HG02938 (cell line): ENCODE measurements around the gene KLHL33.
"Not testable (repeated sequence)": the region's sequence is repeated elsewhere in the genome, so short reads cannot be mapped to it uniquely, and the experiment has no call there.

Source experiments
- ATAC-seq: cut with Tn5 transposase; IDR thresholded peaks from one replicate; pipeline ENCODE4 v1.9.1; 2021; ENCODE audit warnings: mild to moderate bottlenecking, moderate library complexity; ENCODE audit not compliant: unreplicated experiment

Gene KLHL33

DNA sequence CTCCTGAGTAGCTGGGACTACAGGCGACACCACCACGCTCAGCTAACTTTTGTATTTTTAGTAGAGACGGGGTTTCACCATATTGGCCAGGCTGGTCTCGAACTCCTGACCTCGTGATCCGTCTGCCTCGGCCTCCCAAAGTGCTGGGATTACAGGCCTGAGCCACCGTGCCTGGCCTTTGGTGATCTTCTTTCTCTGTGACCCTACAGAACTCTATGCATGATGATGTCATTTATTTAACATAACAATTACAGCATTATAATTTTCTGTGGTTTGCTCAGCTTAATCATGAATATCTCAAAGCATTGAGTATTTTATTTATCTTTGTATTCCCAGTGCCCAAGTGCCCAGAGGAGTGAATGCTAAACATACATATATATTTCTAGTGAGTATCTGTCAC is 16.9 kb upstream of the KLHL33 start:
- not testable (repeated sequence) for ATAC-seq

DNA sequence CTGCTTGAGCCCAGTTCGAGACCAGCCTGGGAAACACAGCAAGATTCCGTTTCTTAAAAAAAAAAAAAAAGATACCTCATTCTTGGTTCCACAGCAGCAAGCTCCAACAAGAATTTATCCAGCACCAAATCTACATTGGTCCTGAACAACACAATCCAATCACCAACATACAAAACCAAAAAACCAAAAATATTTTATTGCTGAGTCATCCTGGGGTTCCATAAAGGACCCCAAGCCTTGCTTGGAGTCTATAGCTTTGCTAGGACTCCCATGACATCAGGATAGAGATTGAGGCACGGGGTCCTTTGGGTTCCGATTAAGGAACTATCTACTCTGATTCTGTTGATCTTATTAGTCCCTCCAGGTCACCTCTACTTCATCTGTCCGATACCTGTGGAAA is 10.9 kb upstream of the KLHL33 start:
- no peak for ATAC-seq

DNA sequence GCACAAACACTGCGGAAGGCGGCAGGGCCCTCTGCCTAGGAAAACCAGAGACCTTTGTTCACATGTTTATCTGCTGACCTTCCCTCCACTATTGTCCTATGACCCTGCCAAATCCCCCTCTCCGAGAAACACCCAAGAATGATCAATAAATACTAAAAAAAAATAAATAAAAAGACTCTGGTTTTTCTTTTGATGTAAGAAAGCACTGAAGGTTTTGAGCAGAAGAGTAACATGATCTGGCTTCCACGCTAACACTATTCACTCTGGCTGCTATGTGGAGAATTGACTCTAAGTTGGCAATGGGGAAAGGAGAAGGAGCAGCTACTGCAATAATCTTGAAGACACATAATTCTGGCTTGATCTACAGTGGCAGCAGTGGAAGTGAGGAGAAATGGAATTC is 7.7 kb upstream of the KLHL33 start:
- not testable (repeated sequence) for ATAC-seq

DNA sequence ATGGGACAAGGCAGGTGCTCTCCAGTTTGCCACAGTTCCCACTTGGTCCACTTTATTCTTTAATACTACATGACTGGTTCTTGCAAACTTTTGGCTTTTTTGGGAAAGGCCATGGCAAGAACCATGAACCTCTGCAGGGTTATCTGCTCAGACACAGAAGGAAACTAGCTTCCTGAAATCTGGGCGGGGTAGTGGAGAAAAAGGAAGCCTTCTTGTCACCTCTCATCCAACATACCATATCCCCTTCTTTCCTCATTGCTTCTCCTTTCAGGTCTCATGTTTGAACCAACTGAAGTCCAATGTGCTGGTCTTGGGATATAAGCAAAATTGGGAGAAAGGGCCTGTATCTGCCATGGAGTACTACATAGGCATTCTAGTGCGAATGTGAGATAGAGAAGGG is 5.5 kb upstream of the KLHL33 start:
- ATAC-seq = no peak

DNA sequence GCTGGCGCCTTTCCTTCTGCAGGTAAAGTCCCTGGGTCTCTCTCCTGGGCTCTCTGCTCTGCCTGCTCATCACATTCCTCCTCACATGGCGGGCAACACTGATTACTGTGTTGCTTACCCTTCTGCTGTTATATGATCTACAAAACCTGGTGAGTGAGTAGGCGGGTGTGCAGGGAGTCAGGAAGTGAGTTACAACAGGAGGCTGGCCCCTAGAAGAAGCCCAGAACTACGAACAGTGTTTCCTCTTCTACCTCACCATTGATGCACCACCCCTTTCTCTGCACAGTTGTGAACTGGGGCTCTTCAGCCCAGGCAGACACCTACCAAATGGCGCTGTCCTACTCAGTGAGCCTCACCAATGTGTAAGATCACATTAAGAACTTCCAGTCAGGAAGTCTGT is 4.9 kb upstream of the KLHL33 start:
- no peak for ATAC-seq

DNA sequence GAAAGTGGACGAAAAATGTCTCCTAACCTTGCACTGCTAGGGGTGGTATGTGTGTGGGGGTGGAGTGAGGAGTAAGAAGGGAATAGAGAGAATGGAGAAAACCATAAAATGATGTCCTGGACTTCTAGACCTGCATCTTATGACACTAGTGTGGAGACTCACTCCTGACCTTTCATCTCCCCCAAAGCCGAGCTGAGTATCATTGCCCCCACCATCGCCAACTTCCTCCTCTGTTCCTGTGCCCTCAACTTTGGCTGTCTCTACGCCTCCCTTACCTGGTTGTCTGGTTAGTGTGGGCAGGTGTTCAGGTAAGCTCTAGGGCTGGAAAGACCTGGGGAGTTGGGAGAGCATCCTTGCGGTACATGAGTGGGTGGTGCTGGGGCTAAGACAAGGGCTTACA is 4.5 kb upstream of the KLHL33 start:
- no peak for ATAC-seq

DNA sequence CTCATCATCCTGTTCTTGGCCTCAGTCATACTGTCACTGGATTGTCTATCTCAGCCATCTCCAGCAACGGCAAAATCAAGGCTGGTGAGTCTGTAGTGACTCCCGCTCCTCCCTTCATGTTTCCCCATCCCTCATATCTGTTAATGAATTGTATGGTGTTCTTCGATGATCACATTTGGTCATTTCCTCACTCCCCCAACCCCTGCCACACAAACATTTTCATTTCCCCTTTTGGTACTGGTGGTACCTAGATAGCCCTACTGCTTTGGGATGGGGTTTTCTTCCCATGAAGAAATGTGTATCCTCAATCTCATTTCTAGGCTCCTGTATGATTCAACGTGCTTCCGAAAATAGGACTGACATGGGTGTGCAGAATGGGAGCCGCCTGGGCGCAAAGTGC is 2.7 kb upstream of the KLHL33 start:
- no peak for ATAC-seq

DNA sequence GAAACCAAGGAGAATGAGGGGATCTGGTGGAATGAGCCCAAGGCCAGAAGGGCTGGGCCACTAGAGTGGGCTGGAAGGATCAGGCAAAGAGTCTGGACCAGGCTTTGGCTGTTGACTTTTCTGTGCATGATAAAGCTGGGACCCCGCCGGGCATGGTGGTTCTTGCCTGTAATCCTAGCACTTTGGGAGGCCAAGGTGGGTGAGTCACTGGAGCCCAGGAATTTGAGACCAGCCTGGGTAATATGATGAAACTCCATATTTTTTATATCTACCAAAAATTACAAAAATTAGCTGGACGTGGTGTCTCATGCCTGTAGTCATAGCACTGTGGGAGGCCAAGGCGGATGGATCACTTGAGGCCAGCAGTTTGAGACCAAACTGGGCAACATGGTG is 393 bp upstream of the KLHL33 start:
- ATAC-seq = no peak

DNA sequence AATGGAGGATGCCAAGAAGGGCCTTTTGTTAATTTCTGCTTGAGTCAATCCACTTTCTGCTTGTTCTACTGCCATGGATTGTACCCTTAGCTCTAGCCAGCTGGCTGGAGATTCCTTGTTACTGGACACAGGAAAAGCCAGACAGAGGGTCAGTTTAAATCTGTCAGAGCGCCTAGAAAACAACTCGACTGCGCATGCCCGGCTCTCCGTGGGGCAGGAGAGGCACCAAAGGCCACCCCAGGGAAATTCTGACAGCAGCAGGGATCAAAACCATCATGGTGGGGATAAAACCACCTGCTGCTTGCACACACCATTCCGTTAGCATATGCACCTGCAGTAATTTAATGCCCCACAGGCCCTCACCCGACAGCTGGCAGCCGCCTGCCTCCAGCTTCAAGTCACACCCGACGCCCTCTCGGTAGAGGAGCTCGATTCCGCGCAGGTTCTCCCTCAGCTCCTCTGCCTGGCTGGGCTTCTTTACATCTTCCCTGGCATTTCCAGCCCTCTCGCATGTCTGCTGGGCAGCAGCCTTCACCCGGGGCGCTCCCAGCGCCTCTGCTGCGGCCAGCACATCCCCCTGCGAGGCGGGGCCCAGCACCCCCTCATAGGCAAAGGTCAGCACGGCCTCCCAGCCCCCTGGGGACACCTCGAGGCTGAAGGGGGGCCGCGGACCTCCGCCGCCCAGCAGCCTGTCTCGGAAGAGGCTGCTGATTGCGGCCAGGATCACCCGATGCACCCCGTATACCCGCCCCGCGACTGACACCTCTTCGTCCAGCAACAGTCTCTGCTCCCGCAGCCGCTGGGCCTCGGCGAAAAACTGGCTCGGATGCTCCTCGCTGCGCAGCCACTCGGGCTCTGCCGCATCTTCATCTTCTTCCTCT is 1.0 kb downstream of the KLHL33 start:
- ATAC-seq = no peak

DNA sequence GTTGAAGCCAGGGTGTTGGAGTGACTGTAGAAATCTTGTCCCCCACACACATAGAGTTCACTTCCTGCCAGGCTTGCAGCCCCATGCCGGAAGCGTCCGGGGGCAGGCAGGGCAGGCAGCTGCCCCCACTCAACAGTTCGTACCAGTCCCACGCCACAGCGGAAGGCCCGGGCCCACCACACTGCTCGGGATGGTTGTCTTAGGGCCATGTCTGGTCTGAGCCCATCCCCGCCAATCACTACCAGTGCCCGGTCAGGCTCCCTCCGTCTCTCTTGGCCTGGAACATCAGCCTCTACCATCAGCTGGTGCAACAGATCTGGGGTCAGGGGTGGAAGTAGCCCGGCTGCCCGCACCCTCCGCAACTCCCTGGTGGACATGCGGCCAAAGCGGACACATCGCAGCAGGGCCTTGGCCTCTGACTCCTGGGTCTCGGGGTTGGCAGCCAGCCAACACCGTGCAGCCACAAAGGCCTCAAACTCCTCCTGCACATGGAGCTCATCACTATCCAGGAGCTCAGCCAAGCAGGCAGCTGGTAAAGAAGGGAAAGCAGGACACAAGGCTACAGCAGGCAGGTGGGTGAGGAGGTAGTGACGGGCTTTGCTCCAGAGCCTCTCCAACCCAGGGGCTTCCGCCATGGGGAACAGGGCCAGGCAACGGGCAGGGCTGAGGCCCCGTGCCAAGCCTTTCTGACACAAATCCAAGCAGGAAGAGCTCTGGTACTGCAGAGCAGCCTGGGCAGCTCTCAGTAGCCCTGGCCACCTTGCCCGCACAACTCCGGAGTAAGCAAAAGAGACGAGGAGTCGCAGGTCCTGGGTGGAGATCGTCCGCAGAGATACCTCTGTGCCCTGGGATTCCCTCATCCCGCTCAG is 5.9 kb downstream of the KLHL33 start:
- no peak for ATAC-seq

DNA sequence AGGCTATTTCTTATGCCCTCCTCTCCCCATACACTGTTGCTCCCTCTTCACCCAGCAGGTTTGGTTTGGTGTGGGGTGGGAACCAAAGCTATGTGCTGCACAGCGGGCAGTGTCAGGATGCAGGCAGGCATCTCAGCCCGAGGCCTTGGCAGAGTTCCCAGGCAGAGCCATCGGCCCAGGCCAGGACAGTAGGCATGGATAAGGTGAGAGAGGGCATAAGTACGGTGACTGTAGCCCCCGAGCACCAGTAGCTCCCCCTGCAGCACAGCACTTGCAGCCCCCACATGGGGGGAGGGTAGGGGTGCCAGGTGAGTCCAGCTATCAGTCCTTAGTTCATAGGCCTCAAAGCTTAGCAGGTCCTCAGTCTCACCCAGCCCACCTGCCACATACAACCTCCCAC is 7.2 kb downstream of the KLHL33 start:
- no peak for ATAC-seq

DNA sequence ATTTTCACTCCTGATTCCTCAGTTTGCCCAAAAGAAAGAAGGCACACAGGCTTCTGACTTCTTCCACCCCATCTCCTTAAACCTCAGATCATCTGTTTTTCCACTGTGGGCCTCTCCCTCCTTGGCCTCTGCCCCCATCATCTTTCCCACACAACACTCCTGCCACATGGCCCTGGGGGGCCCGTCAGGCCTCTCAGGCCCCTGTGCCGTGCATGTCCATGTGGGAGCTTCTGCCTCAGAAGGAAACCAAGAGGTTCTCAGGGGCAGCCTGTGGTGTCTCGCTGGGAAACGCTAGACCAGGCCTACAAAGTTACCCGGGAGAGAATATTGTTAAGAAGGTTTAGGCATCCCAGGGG is 8.0 kb downstream of the KLHL33 start:
- peak; percentile 24 for ATAC-seq

DNA sequence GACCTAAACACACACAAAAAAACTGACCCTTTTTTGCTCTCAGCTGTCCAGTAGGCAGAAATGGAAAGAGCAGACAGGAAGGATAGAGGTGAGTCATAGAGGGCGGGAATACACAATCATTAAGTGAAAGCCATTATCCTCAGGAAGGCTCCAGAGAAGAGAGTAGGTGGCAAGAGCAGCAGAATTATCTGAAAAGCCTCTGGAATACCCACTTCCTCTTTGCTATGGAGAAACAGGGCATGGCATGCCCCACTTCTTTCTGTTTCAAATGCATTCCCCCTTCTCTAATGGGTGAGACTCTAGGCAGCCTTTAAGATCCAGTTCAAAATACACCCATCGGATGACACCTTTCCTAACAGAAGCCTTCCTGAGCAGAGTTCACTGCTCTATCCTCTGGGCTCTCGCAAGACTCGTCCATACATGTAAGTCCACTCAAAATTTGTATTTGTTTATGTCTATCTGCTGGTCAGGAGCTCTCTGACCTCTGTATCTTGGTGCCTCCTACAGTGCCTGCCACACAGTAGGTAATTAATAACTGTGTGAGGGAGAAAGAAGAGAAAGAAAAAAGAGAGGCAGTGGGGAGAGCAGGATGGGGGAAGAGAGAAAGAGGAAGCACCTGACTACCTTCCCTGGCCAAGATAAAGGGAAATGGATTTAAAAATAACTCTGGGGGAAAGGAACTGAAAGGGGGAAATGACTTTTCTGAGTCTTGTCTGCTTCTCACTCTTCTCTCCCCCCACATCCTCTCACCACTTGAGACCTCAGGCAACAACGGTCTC is 8.5 kb downstream of the KLHL33 start:
- ATAC-seq = peak; percentile 75

DNA sequence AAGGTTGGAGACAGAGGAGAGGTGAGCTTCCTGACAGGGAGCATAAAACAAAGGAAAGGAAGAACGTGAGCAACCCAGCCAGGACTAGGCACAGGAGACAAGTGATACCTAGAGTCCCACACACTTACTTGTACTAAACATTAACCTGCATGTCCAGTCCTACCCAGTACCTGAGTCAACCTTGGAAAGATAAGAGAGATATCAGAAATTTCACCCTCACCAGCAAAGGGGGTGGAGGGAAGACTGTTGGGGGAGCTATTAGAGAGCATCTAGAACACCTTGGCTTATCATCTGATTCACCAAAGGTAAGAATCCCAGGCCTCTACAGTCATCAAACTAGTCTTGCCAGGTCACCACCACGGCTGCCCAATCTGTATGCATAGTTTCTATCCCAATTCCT is 11.1 kb downstream of the KLHL33 start:
- no peak for ATAC-seq

DNA sequence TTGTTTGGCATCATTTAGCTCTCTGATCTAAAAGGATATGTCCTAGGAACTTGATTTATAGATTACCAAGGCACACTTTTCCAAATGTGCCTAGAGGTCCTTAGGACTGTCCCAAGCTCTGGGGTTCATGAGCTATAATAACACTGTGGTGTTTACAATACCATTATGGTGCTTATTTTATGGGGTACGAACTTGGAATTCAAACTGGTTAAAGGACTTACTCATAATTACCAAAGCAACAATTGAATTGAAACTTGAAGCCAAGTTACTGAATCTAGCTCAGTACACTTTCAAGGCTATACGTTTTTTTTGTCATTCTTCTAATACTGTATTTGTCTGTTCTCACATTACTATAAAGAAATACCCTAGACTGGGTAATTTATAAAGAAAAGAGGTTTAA is 13.1 kb downstream of the KLHL33 start:
- ATAC-seq = no peak

DNA sequence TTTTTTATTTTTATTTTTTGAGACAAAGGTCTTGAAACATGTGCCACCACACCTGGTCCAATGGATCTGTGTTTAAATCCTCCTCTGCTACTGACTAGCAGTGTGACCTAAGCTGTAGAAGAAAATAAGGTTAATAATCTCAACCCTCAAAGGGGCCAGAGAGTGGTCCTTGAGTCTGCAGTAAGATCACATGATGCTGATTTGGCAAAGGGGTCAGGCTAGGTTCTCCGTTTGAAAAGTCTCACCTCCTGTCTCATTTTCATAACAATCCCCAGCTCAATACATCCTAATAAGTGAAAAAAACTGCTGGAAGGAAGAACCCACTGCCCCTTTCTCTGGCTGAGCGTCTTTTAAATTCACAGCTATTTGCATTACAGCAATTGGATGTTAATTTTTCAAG is 14.7 kb downstream of the KLHL33 start:
- ATAC-seq = no peak

DNA sequence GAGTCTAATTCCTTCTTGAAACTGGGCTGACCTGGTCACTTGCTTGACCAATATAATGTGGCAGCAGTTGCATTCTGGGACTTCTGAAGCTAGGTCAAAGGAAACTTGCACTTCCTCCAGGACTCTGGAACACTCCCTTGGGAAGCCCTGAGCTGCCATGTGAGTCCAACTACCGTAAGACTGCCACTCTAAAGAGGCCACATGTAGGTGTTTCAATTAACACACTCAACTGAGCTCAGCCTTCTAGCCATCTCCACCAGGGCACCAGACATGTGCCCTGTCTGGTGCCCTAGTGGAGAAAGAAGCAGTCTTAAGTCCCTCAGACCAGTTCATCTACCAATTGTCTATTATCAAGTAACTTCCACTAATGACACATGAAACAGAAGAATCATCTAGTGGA is 16.5 kb downstream of the KLHL33 start:
- no peak for ATAC-seq

DNA sequence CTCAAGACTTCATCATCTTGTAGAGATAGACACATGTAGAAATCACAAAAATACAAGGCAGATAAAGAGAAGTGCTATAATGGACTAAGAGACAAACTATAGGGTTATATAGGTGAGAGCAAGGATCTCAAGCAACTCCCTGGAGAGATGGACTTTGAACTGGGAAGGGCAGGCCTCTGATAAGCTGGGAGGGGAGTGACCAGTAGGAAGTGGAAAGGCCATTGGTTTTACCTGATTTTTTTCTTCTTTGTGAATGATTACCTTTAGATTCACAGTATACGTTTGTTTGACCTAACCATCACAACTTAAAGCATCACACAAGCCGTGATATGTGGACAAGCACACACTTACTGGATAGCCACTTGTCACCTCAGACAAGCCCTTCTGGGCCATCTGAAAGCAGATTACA is 17.5 kb downstream of the KLHL33 start:
- no peak for ATAC-seq

DNA sequence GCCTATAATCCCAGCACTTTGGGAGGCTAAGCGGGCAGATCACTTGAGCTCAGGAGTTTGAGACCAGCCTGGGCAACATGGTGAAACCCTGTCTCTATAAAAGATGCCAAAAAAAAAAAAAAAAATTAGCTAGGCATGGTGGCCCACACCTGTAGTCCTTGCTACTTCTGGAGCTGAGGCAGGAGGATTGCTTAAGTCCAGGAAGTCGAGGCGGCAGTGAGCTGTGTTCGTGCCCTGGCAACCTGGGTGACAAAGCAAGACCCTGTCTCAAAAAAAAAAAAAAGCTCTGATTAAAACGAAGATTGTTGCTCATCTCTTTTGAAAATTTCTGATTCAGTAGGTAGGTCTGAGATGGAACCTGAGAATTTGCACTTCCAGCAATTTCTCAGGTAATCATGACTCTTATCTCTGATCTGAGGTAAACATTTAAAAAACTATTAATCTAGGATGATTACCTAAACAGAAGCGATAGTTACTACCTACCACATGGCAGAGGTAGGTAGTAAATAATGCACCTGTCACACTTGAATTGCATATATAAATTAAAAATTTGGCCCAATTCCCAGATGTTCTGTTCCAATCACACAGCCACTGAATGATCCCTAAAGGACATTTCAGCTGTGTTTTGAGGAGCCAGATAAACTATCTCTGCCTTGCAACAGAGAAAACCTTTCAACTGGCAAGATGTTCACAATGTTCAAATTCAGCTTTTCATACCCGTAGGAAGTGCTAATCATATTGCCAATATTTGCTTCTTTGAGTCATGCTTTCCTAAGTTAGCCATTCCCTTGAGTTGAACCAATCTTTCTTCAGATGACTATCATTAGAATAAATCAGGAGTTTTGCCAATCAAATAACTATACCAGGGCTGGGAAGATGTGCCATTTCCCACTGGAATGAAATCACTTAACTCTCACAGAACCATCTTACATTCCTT is 18.4 kb downstream of the KLHL33 start:
- no peak for ATAC-seq

DNA sequence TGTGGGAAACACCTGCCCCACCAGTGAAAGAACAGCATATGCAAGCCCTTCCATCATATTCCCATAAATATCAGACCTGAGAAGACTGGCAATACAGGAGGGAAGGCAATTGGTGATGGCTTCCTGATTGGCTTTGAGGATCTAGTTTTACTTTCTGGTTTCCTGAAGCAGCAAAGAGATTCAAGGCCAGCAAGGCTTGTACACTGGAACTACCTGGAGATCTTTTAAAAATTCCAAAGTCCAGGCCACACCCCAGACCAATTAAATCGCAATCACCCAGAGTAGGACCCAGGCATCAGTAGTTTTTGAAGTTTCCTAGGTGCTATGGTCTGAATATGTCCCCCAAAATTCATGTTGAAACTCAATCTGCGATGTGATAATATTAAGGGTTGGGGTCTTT is 19.7 kb downstream of the KLHL33 start:
- no peak for ATAC-seq
